HG03064 (cell line): ENCODE data around the gene RINT1.
"Not testable (repeated sequence)": the region's sequence is repeated elsewhere in the genome, so short reads cannot be mapped to it uniquely, and the experiment has no call there.

ENCODE experiments used
- ATAC-seq: cut with Tn5 transposase; IDR thresholded peaks from one replicate; pipeline ENCODE4 v1.9.1; 2021; ENCODE audit warnings: low read depth; ENCODE audit not compliant: unreplicated experiment

Gene RINT1

DNA sequence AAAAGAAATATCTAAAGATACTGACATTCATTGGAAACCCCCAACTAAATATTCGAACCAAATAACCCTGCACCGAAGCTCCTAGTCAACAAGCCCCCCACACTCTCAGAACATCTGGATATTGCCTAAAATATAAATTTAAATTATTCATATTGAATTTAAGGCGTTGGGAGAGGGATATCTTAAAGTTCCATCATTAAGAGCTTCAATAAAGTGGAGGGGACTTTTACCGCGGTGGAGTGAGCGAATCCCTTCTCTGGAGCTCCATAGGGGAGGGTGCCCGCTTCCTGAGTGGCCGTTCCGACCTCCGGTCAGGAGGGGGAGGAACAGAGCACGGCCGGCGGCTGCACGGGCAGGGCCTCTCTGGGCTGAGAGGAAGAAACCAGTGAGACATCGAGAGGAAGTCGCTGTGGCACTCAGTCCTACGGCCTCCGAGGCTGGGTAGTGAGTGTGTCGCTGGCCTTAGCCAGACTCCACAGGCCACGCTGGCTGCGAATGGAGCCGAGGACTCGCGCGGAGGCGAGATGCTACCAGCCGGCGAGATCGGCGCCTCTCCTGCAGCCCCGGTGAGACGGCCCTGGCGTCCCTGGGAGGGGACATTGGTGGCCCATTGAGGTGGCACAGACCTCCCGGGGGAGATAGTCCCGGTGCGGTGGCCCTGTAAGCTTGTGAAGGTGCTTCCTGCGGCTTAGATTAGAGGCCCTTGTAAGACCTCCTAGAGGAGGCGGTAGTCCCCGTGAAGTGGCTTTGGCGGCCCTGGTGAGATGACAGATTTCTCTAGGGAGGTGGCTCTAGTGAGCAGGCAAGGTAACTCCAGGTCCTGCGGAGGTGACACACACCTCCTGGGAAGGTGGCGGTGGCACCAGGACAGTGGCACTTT is at the start of gene RINT1:
TSS of gene RINT1 (plus strand) at position 410 of the 880 bp plus-strand sequence. CDS start at position 525, 115 bp downstream.
- ATAC-seq, result peak; percentile 88

DNA sequence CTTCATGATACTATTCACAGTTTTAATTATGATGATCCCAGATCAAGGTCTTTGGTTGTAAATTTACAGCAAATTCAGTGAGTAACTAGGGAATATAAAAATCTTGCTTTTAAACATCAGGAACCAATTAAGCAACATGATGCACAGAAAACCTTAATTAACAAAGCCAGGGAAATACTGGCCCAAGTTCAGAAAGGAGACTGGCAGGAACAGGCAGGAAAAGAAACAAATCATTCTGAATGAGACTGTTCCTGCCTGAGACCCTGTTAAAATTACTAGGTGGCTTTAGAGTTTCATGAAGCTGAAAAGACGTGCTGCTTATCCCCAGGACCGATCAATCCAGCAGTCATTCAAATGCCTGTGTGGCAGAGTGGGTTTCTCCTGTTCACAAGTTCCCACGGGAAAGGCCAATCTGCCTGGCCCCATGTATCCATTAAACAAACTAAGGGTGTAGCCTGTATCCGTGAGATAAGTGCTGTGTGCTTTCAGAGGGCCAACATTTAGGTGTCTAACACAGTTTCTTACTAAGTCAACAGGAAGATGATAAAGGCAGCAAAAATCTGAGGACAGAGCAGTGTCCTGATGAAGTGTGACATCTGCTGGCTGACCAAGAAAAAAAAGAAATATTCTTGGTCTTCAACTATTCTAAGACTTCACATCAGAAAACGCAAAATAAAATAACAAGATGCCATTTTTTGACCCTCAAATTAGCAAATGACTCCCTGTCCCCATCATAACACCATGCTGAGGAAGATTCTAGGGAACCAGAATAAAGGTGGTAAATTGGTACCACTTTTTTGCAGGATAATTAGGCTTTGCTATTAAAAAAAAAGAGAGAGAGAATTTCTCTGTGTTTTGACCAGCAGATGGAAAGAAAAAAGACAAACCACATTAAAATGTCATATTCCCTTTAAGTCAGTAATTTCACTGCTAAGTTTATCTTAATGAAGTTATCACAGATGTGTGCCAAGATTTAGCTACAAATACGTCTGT is 44.1 kb upstream of the RINT1 start:
- no peak for ATAC-seq

DNA sequence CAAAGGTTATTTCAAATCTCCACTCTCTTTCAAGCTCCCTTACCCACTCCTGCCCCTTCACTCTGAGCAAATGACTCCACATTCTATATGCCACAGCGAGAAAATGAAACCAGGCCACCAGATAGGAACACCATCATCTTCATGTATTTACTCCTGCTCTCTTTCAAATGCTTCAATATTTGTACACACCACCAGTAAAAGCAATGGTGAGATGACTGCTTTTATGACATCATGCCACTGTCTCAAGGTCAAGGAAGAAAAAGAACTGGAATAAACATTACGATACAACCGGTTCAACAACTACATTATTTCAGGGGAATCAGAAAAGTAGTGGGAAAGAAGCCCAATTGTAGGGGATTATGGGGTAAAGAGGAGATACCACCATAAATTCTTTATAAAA is 42.6 kb upstream of the RINT1 start:
- ATAC-seq, result no peak

DNA sequence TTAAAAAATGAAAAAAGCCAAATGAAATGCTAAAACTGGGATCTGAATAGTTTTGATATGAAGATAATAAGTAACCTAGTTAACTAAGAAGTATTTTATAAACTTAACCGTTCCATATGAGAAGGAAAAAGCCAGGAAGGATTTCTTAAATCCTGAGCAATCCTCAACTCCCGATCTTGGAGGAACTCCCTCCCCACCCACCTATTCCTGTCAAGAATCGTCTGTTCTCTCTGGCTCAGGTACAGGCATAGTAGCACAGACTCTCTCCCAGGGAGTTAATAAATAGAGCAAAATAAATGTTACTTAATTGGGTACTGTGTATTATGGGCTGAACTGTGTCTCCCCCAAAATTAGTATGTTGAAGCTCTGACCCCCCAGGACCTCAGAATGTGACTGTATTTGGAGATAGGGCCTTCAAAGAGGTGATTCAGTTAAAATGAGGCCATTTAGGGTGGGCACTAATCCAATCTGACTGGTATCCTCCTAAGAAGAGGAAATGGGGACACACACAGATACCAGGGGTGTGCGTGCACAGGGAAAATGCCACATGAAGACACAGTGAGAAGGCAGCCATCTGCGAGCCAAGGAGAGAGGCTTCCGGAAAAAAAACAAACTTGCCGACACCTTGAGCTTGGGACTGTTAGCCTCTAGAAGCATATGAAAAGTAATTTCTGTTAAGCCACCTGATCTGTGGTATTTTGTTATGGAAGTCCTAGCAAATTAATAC is 38.6 kb upstream of the RINT1 start:
- ATAC-seq, result no peak

DNA sequence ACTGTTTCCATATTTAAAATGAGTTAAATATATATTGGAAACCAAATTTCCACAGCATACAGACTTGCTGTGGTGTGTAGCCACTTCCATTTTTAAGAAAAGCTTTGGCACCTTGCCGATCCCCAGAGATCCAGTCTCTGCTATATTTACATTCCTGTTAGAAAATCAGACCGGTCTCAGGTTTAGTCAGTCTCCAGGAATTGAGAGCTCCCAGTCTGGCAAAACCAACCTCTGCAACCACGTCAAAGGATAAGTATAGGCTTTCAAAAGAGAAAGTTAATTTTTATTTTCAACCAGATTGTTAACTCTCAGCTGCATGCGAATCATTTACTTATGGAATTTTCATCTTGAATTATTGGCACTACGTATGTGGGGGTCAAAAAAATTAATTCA is 38.1 kb upstream of the RINT1 start:
- no peak for ATAC-seq

DNA sequence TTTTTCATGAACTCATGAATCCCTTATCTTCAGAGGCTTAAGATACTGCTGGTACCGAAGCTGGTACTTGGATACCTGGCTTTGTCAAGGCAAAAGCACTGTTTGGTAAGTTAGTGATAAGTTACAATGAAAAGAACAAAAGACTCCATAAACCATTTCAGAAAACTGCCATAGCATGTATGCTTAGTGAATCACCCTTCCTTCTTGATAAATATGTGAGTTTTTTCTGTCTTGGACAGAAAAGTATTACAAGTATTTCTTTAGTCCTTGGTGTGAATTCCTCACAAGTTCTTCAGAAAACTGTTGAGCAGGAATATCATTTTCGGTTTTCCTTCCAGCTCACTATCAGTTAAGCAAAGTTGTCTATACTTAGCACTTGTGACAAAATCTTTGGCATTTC is 35.5 kb upstream of the RINT1 start:
- ATAC-seq, result no peak

DNA sequence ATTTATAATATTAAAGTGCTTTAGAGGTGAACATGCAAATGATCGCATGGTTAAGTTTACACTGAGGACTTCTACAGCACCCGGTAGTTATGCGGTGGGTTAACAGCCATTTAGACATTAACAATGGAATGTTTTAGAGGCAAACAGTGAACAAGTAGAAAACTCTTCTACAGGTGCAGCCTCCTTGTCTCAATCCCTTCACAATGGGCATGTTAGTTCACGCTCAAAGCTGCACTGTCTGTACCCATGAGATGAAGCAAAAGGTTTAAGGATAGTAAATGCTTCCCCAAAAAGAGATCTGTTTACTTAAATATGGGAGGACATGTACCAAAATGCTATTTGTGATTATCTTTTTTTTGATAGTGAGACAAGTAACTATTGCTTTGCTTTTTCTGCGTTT is 35.0 kb upstream of the RINT1 start:
- ATAC-seq, result no peak

DNA sequence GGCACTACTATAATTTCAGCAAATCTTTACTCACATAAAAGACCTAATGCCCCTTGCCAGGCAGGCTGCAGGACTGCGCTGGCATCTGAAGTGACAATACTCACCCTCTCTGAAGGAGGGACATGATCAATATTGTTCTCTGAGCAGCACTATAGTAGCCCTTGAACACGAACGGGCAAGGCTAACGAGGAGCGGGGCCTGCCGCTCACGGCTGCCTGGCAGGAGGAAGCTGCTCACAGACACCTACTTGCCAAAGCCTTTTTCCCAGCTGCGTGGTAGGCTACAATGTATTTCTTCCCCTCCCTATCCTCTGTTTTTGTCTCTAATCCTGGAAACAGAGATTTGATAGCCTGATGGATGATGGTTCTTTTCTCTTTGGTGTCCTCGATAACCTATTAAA is 29.8 kb upstream of the RINT1 start:
- ATAC-seq, result no peak

DNA sequence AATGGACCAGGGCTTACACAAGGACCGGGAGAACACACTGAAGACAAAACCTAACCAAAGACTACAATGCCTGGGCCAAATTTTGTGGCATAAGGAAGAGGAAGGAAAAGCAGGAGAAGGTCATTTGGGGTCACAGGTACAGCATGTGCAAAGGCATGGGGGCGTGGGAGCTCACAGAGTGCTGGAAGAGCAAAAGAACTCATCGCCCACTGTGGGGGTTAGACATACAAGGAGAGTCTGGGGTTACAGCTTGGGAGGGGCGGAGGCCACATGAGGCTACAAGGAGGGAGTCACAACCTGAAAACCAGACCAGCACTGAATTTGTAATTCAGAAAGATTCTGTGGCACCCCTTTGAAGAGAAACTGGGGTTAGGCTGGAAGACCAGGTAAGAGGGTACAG is 19.6 kb upstream of the RINT1 start:
- no peak for ATAC-seq

DNA sequence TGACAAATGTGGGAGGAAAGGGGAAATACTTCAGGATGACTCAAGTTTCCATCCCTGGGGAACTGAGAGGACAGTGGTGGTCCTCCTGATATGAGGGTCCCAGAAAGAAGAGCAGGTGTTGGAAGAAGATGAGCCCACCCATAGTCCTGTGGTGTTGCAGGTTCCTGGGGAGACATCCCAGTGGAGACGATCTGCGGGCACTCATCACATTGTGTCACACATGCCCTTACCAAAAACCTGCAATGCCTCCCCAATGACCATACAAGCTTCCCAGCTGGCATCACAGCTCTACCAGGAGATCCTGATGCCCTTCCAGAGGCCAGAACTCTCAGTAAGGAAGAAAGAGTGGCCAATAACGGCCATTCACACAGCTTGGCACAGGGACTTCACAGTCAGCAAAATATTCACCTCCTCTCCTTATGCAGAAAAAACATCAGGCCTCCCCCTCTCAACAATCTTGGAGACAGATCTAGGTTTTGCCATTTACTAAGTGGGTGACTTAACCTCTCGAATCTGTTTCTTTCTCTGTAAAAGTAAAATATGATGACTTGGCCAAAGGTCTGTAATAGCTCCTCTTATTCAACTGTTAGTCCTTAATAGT is 19.0 kb upstream of the RINT1 start:
- ATAC-seq, result no peak

DNA sequence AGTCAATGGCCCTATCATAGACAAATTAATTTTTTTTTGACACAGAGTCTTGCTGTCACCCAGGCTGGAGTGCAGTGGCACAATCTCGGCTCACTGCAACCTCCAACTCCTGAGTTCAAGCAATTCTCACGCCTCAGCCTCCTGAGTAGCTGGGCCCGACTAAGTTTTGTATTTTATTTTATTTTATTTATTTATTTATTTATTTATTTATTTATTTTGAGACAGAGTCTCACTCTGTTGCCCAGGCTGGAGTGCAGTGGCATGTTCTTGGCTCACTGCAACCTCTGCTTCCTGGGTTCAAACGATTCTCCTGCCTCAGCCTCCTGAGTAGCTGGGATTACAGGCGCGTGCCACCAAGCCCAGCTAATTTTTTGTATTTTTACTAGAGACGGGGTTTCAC is 16.4 kb upstream of the RINT1 start:
- not testable (repeated sequence) for ATAC-seq

DNA sequence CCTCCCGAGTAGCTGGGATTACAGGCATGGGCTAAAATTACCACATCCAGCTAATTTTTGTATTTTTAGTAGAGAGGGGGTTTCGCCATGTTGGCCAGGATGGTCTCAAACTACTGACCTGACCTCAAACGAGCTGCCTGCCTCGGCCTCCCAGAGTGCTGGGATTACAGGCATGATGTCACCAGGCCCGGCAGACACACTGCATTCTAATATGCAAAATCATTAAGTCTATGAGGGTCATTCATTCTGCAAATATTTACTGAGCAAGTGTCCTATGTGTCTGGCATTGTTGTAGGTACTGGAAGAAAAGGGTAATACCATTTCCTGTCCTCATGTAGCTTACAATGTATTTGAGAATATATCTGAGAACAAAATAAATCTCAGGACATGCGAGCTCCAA is 12.6 kb upstream of the RINT1 start:
- no peak for ATAC-seq

DNA sequence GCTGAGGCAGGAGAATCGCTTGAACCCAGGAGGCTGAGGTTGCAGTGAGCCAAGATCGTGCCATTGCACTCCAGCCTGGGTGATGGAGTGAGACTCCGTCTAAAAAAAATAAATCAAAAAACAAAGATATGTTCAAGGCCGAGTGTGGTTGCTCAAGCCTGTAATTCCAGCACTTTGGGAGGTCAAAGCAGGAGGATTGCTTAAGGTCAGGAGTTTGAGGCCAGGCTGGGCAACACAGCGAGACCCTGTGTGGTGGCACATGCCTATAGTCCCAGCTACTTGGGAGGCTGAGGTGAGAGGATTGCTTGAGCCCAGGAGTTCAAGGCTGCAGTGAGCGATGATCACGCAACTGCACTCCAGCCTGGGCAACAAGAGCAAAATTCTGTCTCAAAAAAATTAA is 11.4 kb upstream of the RINT1 start:
- ATAC-seq, result not testable (repeated sequence)

DNA sequence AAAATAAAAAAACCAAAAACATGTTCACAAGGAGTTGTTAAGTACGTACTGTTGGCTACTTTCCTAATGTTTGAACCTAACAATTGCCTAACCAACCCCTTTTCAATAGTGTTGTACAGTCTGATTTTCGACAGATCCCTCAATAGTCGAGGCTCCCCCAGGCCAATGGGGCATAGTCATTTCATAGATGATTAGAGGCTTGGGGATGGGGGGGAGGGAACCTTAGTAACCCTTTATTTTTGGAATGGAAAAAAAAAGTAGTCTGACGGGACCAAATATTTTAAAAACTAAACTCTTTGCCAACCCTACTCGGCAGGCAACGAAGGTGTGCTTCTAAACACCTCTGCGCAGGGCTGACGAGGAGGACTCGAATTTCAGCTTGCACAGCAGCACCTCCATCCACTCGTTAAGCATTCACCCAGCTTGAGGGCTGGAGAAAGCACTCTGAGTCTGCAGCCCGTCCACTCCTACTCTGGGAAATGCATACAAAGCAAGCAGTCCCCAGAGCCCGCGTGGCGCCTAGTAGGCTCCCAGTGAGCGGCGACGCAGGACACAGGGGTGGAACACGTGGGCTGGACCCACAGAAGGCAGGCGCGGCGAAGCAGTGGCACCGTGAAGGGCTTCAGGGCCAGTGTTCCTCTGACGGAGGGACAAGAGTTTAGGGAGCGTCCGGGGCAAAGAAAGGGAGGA is 10.8 kb upstream of the RINT1 start:
- ATAC-seq, result peak; percentile 29

DNA sequence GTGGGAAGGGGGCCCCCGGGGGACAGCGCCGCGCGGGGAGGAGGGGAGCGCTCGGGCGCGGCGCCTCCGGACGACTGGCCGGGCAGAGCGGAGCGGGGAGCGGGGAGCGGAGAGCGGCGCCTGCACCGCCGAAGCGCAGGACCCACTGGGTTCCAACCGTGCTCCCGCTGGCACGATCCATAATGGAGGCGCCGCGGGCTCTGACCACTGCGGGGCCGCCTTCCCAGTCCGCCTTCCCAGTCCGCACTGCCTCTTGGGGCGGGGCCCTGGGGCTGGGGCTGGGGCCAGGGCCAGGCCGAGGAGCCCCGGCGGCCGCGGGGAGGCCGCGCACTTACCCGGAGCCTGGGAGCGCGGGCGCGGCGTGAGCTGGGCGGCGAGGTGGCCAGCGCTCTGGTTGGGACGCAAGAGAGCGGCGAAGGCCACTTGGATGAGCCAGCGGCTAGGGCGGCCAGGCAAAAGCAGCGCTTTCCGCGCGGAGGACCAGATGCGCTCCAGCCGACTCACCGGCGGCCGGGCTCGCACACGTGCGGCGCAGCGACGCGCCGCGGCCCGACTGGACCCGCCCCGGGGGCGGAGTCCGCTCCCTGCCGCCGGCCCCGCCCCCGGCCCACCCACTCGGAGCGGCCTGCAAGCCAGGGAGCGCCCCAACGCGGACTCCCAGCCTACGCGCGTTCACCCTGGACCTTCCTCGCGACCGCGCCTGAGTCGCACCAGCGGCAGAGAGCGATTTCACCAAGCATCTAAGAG is 10.1 kb upstream of the RINT1 start, which contains the start of gene PUS7:
TSS of gene PUS7 (minus strand) at position 555 of the 747 bp plus-strand sequence. CDS start 13,759 bp downstream, outside the sequence.
- peak; percentile 89 for ATAC-seq

DNA sequence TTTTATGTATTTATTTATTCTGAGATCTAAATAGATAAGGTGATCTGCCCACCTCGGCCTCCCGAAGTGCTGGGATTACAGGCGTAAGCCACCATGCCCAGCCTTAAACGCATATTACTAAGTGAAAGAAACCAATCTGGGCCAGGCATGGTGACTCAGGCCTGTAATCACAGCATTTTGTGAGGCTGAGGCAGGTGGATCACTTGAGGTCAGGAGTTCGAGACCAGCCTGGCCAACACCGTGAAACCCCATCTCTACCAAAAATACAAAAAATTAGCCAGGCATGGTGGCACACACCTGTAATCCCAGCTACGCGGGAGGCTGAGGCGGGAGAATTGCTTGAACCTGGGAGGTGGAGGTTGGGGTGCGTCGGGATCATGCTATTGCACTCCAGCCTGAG is 7.6 kb upstream of the RINT1 start:
- not testable (repeated sequence) for ATAC-seq

DNA sequence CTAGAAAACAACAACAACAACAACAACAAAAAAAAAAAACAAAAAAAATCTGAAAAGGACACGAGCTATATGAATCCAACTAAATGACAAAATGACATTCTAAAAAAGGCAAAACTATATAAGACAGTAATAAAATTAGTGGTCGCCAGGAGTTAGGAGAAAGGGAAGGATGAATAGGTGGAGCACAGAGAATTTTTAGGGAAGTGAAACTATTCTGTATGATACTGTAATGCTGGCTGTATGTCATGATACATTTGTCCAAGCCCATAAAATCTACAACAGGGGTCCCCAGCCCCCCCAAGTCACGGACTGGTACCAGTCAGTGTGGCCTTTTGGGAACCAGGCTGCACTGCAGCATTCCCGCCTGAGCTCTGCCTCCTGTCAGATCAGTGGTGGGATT is 7.2 kb upstream of the RINT1 start:
- ATAC-seq, result no peak

DNA sequence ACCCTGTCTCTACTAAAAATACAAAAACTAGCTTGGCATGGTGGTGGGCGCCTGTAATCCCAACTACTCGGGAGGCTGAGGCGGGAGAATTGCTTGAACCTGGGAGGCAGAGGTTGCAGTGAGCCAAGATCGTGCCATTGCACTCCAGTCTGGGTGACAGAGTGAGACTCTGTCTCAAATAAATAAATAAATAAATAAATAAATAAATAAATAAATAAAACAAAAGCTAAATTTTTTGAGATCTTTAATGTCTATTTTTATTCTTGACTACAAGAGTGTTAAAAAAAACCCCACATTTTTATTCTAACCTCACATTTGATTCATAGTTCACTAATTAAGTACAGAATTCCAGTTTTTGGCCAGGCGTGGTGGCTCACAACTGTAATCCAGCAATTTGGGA is 4.3 kb upstream of the RINT1 start:
- ATAC-seq, result not testable (repeated sequence)

DNA sequence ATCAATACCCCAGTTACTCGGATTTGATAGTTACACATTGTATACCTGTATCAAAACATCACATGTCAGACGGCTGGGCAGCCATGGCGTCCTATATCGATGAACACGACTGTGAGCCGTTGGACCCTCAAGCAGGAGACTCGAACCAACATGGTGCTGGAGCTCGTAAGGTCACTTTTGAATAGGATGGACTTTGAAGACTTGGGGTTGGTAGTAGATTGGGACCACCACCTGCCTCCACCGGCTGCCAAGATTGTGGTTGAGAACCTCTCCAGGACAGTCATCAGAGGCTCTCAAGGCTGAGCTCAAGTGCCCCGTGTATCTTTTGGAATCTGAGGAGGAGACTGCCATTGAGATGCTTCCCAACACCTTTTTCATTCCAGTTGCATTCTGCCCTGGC is 1.9 kb upstream of the RINT1 start:
- ATAC-seq, result no peak
